ENCODE results near the gene XCL2. TPM values are rescaled to one million over a fixed set of nuclear protein-coding genes. Genes with fewer than 3 reads are reported as not detected.
"Not testable (repeated sequence)": the region's sequence is repeated elsewhere in the genome, so short reads cannot be mapped to it uniquely, and the experiment has no call there.

Gene XCL2
- total and polyA plus RNA-seq, 5 donors, result 0.60 TPM; not detected in 4

- DNase-seq; H3K4me3 ChIP-seq (ENCODE audit: low read length); H3K27me3 ChIP-seq (ENCODE audit: control insufficient read depth, insufficient read depth); H3K27ac ChIP-seq (ENCODE audit: low read length); H3K9me3 ChIP-seq (ENCODE audit: control insufficient read depth, low read length); ATAC-seq; H3K4me1 ChIP-seq (ENCODE audit: control insufficient read depth, insufficient read depth, low read length): not testable (repeated sequence)
- intact Hi-C loops (cut with DNase I), result loop anchor here in 2 of 4 donors (10.0 kb wide), 2 partner anchors 134 to 144 kb away; no protein-coding TSS in a partner anchor
- WGBS, result 38% methylated on average over 2 of the region's 2 CpGs
These were observed 34.9 kb upstream of the XCL2 start for GRCh38 chr1:168578531-168579185.

GRCh38 chr1:168576245-168576688, 32.5 kb upstream of the XCL2 start, which contains the start of gene XCL1:
TSS of gene XCL1 (plus strand) at chr1:168576605. CDS start at chr1:168576638, 33 bp downstream.
- not testable (repeated sequence) for H3K4me3 ChIP-seq (ENCODE audit: low read length); DNase-seq; H3K9me3 ChIP-seq (ENCODE audit: control insufficient read depth, low read length); H3K27ac ChIP-seq (ENCODE audit: low read length); H3K4me1 ChIP-seq (ENCODE audit: control insufficient read depth, insufficient read depth, low read length); ATAC-seq; H3K27me3 ChIP-seq (ENCODE audit: control insufficient read depth, insufficient read depth)
- intact Hi-C loops (cut with DNase I), result loop anchor here in 2 of 4 donors (10.0 kb wide), 2 partner anchors 131 to 141 kb away; no protein-coding TSS in a partner anchor
- WGBS, result 78% methylated on average over 4 of the region's 6 CpGs

GRCh38 chr1:168574234-168574633, 30.4 kb upstream of the XCL2 start:
- not testable (repeated sequence) for DNase-seq; H3K4me1 ChIP-seq (ENCODE audit: control insufficient read depth, insufficient read depth, low read length); H3K27ac ChIP-seq (ENCODE audit: low read length); H3K9me3 ChIP-seq (ENCODE audit: control insufficient read depth, low read length); H3K27me3 ChIP-seq (ENCODE audit: control insufficient read depth, insufficient read depth); H3K4me3 ChIP-seq (ENCODE audit: low read length)
- 3% methylated on average over 4 of the region's 4 CpGs for WGBS
- ATAC-seq, result peak in 1 of 2 donors; percentile 65
- intact Hi-C loops (cut with DNase I), result loop anchor here in 3 of 4 donors (5.0 to 10.0 kb wide), 4 partner anchors 129 to 232 kb away; no protein-coding TSS in a partner anchor

- DNase-seq (no peak), ATAC-seq (no peak)
- H3K4me3 ChIP-seq (ENCODE audit: low read length), result no peak overlapping the region
These were observed 28.8 kb upstream of the XCL2 start for GRCh38 chr1:168572633-168573032.

GRCh38 chr1:168570652-168571051, 26.9 kb upstream of the XCL2 start:
- ATAC-seq, result no peak
- intact Hi-C loops (cut with DNase I), result loop anchor here in 3 of 4 donors (5.0 to 10.0 kb wide), 4 partner anchors 126 to 228 kb away; no protein-coding TSS in a partner anchor

More at GRCh38 chr1:168572633-168573032, 28.8 kb upstream of the XCL2 start:
- Histone ChIP-seq H3K4me1 (ENCODE audit: control insufficient read depth, insufficient read depth, low read length) (no peaks in the 10 kb centered on the region), H3K27ac (ENCODE audit: low read length) (no peak overlapping the region), H3K27me3 (ENCODE audit: control insufficient read depth, insufficient read depth) (no peaks in the 10 kb centered on the region), H3K9me3 (ENCODE audit: control insufficient read depth, low read length) (no peaks in the 10 kb centered on the region)
- WGBS, result 94% methylated on average over 3 of the region's 3 CpGs
- intact Hi-C loops (cut with DNase I), result loop anchor here in 3 of 4 donors (5.0 to 10.0 kb wide), 4 partner anchors 128 to 230 kb away; no protein-coding TSS in a partner anchor

GRCh38 chr1:168568346-168568745, 24.5 kb upstream of the XCL2 start:
- 84% methylated on average over 1 of the region's 1 CpG for WGBS
- ATAC-seq (no peak), DNase-seq (no peak)
- no peaks in the 10 kb centered on the region for H3K4me1 ChIP-seq (ENCODE audit: control insufficient read depth, insufficient read depth, low read length)
- H3K27me3 ChIP-seq (ENCODE audit: control insufficient read depth, insufficient read depth), result no peaks in the 10 kb centered on the region
- no peak overlapping the region for H3K27ac ChIP-seq (ENCODE audit: low read length)
- no peak overlapping the region for H3K4me3 ChIP-seq (ENCODE audit: low read length)
- no peaks in the 10 kb centered on the region for H3K9me3 ChIP-seq (ENCODE audit: control insufficient read depth, low read length)
- intact Hi-C loops (cut with DNase I), result no loop called here

More at GRCh38 chr1:168570652-168571051, 26.9 kb upstream of the XCL2 start:
- WGBS, result 75% methylated on average over 3 of the region's 3 CpGs
- Histone ChIP-seq H3K27me3 (ENCODE audit: control insufficient read depth, insufficient read depth) (no peaks in the 10 kb centered on the region), H3K27ac (ENCODE audit: low read length) (no peak overlapping the region), H3K4me3 (ENCODE audit: low read length) (no peak overlapping the region), H3K4me1 (ENCODE audit: control insufficient read depth, insufficient read depth, low read length) (no peaks in the 10 kb centered on the region), H3K9me3 (ENCODE audit: control insufficient read depth, low read length) (no peaks in the 10 kb centered on the region)
- DNase-seq, result no peak

- Histone ChIP-seq H3K27ac (ENCODE audit: low read length) (no peak overlapping the region), H3K4me3 (ENCODE audit: low read length) (no peak overlapping the region), H3K9me3 (ENCODE audit: control insufficient read depth, low read length) (no peaks in the 10 kb centered on the region), H3K27me3 (ENCODE audit: control insufficient read depth, insufficient read depth) (no peaks in the 10 kb centered on the region), H3K4me1 (ENCODE audit: control insufficient read depth, insufficient read depth, low read length) (no peaks in the 10 kb centered on the region)
- ATAC-seq (no peak), DNase-seq (no peak)
- WGBS, result 95% methylated on average over 3 of the region's 3 CpGs
- intact Hi-C loops (cut with DNase I), result no loop called here
These were observed 23.8 kb upstream of the XCL2 start for GRCh38 chr1:168567568-168567967.

GRCh38 chr1:168567007-168567406, 23.2 kb upstream of the XCL2 start:
- Histone ChIP-seq H3K9me3 (ENCODE audit: control insufficient read depth, low read length) (no peaks in the 10 kb centered on the region), H3K4me3 (ENCODE audit: low read length) (no peak overlapping the region), H3K4me1 (ENCODE audit: control insufficient read depth, insufficient read depth, low read length) (no peaks in the 10 kb centered on the region), H3K27ac (ENCODE audit: low read length) (no peak overlapping the region), H3K27me3 (ENCODE audit: control insufficient read depth, insufficient read depth) (no peaks in the 10 kb centered on the region)
- ATAC-seq (no peak), DNase-seq (no peak)
- 80% methylated on average over 1 of the region's 1 CpG for WGBS
- intact Hi-C loops (cut with DNase I), result no loop called here

GRCh38 chr1:168565825-168566224, 22.0 kb upstream of the XCL2 start:
- H3K9me3 ChIP-seq (ENCODE audit: control insufficient read depth, low read length), result no peaks in the 10 kb centered on the region
- no peak overlapping the region for H3K27ac ChIP-seq (ENCODE audit: low read length)
- H3K4me3 ChIP-seq (ENCODE audit: low read length), result no peak overlapping the region
- no peak for DNase-seq
- no peak for ATAC-seq
- H3K4me1 ChIP-seq (ENCODE audit: control insufficient read depth, insufficient read depth, low read length), result no peaks in the 10 kb centered on the region
- intact Hi-C loops (cut with DNase I), result no loop called here
- no peaks in the 10 kb centered on the region for H3K27me3 ChIP-seq (ENCODE audit: control insufficient read depth, insufficient read depth)
- WGBS, result 55% methylated on average over 4 of the region's 4 CpGs

GRCh38 chr1:168561989-168562388, 18.2 kb upstream of the XCL2 start:
- H3K27me3 ChIP-seq (ENCODE audit: control insufficient read depth, insufficient read depth), result no peaks in the 10 kb centered on the region
- no peaks in the 10 kb centered on the region for H3K9me3 ChIP-seq (ENCODE audit: control insufficient read depth, low read length)
- H3K4me3 ChIP-seq (ENCODE audit: low read length), result no peak overlapping the region
- DNase-seq (no peak), ATAC-seq (no peak)
- WGBS, result 75% methylated on average over 2 of the region's 2 CpGs
- no peak overlapping the region for H3K27ac ChIP-seq (ENCODE audit: low read length)
- intact Hi-C loops (cut with DNase I), result no loop called here
- H3K4me1 ChIP-seq (ENCODE audit: control insufficient read depth, insufficient read depth, low read length), result no peaks in the 10 kb centered on the region

- no peak overlapping the region for H3K27ac ChIP-seq (ENCODE audit: low read length)
- ATAC-seq, result no peak
- no peak overlapping the region for H3K4me3 ChIP-seq (ENCODE audit: low read length)
- no peaks in the 10 kb centered on the region for H3K4me1 ChIP-seq (ENCODE audit: control insufficient read depth, insufficient read depth, low read length)
- intact Hi-C loops (cut with DNase I), result no loop called here
- H3K9me3 ChIP-seq (ENCODE audit: control insufficient read depth, low read length), result no peaks in the 10 kb centered on the region
- no peaks in the 10 kb centered on the region for H3K27me3 ChIP-seq (ENCODE audit: control insufficient read depth, insufficient read depth)
- DNase-seq, result no peak
These were observed 16.6 kb upstream of the XCL2 start for GRCh38 chr1:168560370-168560769.

All from right cardiac atrium (tissue), 5 donors.